Kasumi-1 (cell line): ENCODE measurements around the gene NSL1.
"Not testable (repeated sequence)": the region's sequence is repeated elsewhere in the genome, so short reads cannot be mapped to it uniquely, and the experiment has no call there.

ENCODE experiments used
- DNase-seq, 2 experiments: peaks; one replicate each; lab custom pipeline; 2025; lab: John Stamatoyannopoulos, UW

Gene NSL1, protein sequence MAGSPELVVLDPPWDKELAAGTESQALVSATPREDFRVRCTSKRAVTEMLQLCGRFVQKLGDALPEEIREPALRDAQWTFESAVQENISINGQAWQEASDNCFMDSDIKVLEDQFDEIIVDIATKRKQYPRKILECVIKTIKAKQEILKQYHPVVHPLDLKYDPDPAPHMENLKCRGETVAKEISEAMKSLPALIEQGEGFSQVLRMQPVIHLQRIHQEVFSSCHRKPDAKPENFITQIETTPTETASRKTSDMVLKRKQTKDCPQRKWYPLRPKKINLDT

DNA sequence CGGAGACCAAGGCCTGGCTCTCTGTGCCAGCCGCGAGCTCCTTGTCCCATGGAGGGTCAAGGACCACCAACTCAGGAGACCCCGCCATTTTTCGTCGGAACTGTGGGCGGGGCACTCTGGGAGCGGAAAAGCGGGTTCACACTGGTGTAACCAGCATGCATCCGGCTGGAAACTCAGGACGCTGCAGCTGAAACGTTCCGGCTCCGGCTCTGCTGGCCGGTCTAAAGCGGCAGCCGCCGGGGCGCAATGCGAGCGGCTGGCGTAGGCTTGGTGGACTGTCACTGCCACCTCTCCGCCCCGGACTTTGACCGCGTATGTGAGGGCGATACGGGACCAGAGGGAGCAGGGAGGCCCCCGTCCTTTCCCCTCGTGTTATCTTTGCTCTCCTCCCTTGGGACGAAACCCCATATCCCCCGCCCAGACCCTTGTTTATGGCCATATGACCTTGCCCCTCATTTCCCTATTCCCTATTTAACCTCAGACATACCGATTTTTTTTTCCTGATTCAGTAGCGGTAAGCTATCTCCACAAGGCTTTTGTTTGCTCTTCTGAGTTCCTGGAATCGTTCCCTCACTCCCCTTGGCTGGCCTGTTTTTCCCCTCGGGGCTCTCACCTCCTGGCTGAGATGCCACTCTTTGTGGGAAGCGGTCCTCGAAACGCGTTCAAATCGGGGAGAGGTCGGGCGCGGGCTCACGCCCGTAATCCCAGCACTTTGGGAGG lies at the start of gene NSL1, which contains the start of gene TATDN3:
TSS of gene NSL1 (minus strand) at position 102 of the 720 bp plus-strand sequence. CDS start at position 88, 14 bp downstream.
TSS of gene TATDN3 (plus strand) at position 219 of the 720 bp plus-strand sequence. CDS start at position 247, 28 bp downstream.
- DNase-seq, result peak; percentile 83 to 87

DNA sequence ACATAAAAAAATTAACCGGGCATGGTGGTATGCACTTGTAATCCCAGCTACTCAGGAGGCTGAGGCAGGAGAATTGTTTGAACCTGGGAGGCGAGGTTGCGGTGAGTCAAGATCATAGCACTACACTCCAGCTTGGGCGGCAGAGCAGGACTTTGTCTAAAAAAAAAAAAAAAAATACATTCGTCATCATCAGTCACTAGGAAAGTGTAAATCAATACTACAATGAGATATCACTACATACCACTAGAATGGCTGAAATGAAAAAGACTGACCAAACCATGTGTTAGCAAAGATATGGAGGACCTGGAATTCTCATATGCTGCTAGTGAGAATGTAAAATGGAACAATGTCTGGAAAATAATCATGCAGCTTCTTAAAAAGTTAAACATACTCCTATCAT lies 46.6 kb upstream of the NSL1 start:
- no peak for DNase-seq

DNA sequence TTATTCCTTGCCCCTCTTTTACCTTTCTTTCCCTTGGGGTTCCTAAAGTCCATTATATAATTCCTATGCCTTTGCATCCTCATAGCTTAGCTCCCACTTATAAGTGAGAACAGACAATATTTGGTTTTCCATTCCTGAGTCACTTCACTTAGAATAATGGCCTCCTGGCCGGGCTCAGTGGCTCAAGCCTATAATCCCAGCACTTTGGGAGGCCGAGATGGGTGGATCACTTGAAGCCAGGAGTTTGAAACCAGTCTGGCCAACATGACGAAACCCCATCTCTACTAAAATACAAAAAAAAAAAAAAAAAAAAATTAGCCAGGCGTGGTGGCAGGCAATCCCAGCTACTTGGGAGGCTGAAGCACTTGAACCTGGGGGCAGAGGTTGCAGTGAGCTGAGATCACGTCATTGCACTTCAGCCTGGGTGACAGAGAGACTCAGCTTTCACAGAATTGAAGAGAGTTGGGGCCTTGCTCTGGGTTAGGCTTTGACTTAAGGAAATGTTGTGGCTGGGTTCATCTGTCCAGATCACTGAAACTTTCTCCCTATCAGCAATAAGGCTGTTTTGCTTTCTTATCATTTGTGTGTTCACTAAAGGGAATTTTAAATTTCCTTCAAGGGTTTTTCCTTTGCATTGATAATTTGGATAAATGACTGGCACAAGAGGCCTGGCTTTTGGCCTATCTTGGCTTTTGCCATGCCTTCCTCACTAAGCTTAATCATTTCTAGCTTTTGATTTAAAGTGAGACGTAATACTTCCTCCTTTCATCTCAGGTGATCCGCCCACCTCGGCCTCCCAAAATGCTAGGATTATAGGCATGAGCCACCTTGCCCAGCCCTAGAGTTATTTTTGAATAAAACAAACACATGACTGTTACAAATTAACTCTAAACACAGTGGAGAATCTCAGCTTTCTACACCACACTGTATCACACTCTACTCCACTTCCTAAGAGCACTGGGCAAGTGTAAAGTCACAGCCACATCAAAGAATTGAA lies 41.9 kb upstream of the NSL1 start:
- DNase-seq, result not testable (repeated sequence)

DNA sequence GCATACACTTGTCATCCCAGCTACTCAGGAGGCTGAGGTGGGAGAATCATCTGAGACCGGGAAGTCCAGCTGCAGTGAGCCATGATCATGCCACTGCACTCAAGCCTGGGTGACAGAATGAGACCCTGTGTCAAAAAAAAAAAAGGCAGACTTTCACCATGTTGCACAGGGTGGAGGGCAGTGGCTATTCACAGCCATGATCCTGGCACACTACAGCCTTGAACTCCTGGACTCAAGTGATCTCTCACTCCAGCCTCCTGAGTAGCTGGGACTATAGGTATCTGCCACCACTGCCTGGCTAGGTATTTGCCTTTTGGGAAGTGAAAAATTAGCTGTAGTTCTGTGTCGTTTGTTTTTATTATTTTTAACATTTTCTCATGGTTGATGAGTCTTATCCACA lies 36.8 kb upstream of the NSL1 start:
- DNase-seq, result no peak

DNA sequence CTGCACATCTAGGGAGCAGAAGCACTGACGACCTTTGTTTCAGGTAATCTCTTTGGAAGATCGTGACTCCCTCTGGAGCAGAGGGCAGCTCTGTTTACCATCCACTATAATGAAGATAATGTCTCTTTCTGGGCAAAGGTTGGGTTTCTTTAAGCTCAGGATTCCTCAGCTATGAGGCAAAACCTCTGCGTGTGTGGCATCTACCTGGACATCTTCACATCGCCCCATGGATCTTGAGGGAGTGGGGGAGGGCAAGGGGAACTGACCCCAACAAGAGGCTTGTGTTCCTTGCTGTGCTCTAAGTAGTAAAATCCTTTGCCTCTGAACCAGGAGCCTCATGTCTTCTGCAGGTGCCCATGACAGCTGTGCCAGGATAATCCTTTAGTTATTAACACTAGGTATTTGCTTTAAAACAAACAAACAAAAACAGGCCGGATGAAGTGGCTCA lies 36.3 kb upstream of the NSL1 start:
- no peak for DNase-seq

DNA sequence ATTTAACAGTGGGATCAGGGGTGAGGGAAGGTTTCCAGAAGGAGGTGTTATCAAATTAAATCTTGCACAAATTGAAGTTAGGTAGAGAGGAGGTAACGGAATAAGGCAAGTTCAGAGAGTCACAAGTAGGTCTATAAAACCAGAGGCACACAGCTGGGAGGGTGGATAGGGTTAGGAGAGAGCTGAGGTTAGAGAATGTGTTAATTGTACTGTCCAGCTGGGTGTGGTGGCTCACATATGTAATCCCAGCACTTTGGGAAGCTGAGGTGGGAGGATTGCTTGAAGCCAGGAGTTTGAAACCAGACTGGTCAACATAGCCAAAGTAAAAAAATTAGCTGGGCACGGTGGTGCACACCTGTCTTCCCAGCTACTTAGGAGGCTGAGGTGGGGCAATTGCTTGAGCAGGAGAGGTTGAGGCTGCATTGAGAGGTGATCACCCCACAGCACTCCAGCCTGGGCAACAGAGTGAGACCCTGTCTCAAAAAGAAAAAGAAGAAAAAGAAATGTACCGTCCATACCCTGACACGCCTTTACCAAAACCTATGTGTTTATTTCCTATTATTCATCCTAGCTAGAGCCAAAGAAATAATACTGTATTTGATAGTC lies 35.7 kb upstream of the NSL1 start:
- no peak for DNase-seq

DNA sequence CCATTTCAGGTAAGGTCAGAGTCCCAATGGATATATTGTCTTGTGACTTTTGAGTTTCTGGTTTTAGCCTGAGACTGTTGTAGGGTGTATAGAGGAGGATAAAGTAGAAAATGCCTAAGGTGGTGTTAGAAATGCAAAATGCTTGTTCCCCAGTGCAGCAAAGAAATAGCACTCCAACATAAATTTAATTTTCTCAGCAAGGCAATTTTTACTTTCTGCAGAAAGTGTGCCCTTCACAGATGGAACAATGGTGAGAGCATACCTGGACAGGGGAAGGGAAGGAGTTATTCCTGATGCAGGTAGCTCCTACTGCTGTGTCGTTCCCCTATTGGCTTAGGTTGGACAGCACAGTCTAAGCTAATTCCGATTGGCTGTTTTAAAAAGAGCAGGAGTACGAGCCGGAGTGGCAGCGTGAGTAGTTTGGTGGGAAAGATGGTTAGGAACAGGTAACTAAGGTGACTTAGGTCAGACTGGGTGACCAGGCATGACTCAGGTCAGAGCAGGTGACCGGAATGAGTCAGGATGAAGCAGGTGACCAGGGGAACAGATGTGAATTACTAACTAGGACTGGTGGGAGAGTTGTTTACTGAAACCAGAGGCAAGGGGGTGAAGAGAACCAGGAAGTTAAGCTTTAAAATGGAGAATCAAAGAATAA lies 34.3 kb upstream of the NSL1 start:
- DNase-seq, result no peak

DNA sequence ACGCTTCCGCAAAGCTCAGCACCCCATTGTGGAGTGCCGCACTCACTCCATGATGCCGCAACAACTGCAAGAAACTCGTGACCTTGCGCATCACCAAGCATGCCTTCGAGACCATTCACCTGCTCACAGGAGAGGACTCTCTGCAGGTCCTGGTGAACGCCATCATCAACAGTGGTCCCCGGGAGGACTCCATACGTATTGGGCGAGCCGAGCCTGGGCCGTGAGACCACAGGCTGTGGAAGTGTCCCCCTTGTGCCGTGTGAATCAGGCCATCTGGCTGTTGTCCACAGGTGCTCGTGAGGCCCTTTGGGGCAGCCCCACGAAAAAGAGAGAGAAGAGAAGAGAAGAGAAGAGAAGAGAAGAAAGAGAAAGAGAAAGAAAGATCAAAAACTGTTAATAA lies 32.6 kb upstream of the NSL1 start:
- no peak for DNase-seq

DNA sequence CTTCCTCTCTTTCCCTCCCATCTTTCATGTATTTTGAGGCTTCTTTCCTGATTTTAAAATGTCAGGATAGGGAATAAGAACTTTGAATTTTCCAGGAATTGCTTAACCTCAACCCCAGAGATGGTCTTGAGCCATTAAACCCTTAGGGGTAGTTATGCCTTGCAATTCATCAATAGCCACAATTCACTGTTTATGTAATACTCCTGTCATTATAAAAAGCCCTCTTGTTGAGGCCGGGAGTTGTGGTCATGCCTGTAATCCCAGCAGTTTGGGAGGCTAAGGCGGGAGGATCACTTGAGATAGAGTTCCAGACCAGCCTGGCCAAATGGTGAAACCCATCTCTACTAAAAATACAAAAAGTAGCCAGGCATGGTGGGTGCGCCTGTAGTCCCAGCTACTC lies 31.4 kb upstream of the NSL1 start:
- DNase-seq, result no peak

DNA sequence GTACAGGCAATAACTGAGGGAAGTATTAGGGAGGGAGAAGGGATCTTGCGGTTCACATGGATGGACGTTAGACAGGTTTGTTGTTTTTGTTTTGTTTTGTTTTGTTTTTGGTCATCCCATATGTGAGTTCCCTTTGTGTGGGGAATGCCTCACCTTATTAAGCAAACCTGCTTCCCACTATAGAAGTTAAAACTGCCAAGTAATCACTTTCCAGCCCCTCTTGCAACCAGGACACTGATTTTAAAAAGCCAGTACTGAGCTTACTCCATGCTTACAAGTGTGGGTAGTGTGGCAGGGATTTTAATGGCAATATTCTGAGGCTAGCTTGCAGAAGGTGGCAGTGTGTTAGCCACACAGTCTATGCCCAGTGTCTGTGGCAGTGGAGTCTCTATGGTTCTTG lies 29.4 kb upstream of the NSL1 start:
- no peak for DNase-seq

DNA sequence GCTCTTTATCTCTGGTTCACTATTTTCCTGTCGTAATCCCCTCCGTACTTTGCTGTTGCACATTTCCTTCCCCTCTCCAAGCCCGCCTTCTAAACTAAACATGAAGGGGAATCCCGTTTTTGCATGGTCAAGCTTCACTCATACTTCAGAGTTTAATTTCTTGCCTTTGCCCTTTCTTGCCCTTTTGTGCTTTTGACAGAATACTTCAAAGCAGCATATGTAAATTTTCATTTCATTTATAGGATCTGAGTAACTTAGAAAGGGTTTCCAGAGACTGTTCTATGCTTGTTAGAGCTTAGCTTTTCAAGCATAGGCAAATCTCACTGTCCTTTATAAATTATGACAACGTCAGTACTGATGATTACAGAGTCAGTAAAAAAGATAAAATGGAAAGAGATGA lies 28.1 kb upstream of the NSL1 start:
- DNase-seq, result peak in 1 of 2 experiments; percentile 37

DNA sequence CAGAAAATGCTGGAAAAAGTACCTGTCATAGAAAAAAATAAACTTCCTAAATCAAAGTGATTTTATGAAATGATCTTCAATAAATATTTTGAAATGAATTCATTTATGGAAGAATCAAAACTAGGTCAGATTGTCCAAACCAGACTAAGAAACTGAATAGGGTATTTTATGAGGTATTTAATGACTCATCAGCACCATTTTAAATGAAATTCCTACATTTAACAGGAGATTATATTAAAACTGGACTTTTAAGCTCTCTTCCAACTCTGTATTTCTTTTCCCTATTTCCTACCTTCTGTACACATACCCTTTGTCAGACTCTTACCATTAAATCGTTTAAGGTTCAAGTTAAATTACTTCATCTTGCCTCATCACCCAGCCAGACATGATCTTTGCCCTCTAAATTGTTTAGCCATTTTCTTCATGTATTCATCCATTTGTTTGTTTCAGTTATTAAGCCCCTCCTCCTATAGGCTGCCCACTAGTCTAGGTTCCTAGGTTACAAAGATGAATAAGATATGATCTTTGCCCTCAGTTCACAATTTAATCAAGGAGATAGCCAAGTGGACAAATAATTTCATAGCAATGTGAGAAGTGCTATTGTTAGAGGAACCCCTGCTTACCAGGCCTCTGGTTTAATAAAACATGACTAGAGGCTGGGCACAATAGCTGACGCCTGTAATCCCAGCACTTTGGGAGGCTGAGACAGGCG lies 25.1 kb upstream of the NSL1 start:
- no peak for DNase-seq

DNA sequence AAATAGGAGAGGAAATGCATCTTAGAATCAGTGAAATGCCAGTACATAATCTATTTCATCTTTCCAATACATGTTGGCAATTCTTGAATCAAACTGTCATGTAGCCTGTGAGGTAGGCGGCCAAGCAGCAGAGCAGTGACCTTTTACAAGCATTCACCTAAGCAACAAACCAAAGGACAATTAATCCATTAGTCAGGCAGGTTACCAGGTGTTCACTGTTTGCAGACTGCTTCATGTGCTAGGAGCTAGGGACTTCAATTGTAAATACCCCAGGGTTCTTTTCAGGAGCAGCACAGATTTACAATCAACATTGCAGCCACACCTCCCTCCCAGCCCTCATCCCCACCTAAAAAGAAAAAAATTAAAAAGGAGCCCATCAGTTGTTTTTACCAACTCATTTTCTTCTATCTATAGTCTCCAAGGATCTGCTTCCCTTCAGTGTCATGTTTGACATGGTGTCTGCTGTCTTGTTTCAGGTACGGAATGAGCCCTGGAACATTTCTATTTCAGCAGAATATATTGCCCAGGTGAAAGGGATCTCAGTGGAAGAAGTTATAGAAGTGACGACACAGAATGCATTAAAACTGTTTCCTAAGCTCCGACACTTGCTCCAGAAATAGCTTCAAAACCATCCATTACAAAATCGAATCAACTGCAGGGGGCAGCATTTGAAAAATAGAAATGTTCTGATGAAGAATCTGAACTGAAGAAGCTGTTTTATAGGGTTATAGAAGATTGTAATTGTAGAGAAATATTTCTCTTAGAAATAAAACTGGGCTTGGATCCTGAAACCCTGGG lies 23.2 kb upstream of the NSL1 start:
- DNase-seq, result peak in 1 of 2 experiments; percentile 14

DNA sequence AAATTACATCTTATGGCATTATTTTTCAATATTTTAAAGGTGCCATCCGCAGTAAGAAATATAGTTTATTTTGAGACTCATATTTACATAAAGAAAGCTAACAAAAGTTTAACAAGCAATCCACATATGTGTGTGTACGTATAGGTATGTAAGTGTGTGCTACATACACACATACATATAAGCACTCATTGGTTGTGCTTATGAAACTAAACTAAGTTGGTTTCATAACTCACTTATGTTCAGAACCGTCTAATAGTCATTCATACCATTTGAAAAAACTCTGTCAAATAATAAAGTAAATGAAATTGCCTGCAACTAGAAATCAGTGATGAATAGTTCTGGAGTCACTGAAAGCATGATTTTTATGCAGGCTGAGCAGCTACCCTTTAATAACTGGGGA lies 14.2 kb upstream of the NSL1 start:
- DNase-seq, result no peak

DNA sequence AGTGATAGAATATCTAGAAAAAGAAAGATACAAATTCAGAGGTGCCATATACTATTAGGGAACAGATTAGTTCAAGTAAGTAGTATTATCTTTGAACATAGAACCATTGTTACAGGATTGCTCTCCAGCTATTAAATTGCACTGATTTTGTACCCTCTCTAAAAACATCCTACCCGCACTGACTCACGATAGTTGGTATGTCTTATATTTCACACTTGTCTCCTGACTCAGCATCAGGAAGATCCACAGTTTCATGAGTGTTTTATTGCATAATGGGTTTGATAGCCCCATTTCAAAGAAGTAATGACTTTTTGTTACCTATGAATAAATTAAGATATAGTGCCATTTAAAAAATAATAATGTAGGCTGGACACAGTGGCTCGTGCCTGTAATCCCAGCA lies 6.1 kb upstream of the NSL1 start:
- DNase-seq, result no peak

DNA sequence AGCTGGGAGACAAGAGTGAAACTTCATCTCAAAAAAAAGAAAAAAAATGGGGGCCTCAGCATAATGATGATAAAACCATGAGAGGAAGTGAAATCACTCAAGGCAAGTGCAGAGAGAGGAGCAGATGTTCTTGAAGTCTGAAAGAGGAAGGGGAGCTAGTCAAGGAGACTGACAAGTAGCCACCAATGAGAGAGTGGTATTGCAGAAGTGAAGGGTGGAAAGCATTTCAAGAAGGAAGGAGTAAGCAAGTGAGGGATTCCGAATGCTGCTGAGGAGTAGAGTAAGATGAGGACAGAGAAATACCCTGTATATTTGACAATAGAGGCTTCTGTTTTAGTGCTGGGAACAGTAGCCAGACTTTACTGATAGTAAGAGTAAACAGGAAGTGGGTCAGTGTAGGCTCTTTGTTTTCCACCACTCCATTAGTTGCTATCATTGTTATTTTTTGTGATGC lies 3.0 kb upstream of the NSL1 start:
- DNase-seq, result peak; percentile 90 to 92

DNA sequence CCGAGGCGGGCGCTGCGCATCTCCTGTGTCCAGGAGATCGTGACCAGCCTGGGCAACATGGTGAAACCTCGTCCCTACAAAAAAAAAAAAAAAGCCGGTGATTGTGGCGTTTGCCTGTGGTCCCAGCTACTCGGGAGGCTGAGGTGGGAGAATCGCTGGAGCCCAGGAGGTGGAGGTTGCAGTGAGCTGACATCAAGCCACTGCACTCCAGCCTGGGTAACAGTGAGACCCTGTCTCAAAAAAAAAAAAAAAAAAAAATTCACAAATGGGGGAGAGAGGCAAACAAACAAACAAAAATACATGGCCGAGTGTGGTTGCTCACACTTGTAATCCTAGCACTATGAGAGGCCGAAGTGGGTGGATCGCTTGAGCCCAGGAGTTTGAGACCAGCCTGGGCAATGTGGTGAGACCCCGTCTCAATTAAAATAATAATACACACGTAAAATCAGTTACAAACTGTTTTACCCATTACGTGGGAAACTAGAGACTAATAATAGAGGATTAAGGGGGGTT lies 875 bp upstream of the NSL1 start:
- DNase-seq, result no peak

DNA sequence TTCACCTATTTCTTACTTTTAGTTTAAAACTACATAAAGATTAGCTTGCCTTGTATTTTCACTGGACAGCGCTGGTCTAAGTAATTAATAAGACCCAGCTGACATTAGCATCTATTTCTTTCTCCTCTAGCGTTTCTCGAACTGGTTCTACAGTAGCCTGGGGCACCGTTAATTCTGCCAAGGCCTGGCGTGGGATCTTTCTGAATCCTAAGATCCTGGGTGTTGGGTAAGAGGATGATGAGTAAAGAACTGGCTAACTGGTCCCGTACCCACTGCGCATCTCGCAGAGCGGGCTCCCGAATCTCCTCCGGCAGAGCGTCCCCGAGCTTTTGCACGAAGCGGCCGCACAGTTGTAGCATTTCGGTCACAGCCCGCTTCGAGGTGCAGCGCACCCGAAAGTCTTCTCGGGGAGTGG lies 309 bp downstream of the NSL1 start:
- DNase-seq, result peak; percentile 72 to 79

DNA sequence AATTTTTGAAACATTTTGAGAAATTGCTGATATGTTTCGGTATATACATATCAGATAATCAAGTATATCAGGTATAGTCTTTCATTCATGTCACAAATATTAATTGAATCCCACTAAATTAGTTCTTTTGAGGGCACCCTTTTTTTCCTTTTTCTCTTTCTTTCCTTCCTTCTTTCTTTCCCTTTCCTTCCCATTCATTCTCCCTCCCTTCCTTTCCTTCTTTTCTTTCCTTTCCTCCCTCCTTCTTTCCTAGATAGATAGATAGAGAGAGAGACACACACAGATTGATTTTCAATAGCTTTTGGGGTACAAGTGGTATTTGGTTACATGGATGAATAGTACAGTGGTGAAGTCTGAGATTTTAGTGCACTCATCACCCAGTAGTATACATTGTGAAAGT lies 5.7 kb downstream of the NSL1 start:
- DNase-seq, result no peak
